Prostate gland (tissue), 2 donors: Measurements from ENCODE around the gene ARHGEF37. TPM values are rescaled to one million over a fixed set of nuclear protein-coding genes. Genes with fewer than 3 reads are reported as not detected.
"Not testable (repeated sequence)": the region's sequence is repeated elsewhere in the genome, so short reads cannot be mapped to it uniquely, and the experiment has no call there.

Experiments
- DNase-seq: peaks from one replicate; pipeline ENCODE4 v3.0.0-alpha.2; 2019; ENCODE audit warnings: low spot score
- H3K27ac ChIP-seq, 2 donors: fragments of 200-600 bp; sonication (generic); 2 replicates each; pipeline ENCODE4 v1.5.1; 2017 to 2019
- H3K27me3 ChIP-seq: fragments of 200-600 bp; sonication (generic); replicated peaks from 2 replicates; pipeline ENCODE4 v1.5.1; 2019; ENCODE audit not compliant: insufficient read depth
- H3K36me3 ChIP-seq, 2 donors: fragments of 200-600 bp; sonication (generic); 1 replicate in 1 of 2; 2 replicates in 1 of 2; pipeline versions ENCODE4 v1.5.1 to v1.8.1; 2017 to 2019
- H3K4me1 ChIP-seq: fragments of 200-600 bp; sonication (generic); replicated peaks from 2 replicates; pipeline ENCODE4 v1.5.1; 2019
- H3K4me3 ChIP-seq, 2 donors: fragments of 200-600 bp; sonication (generic); 2 replicates each; pipeline ENCODE4 v1.5.1; 2017 to 2019
- H3K9me3 ChIP-seq: fragments of 200-600 bp; sonication (generic); 2 replicates; pipeline ENCODE4 v1.5.1; 2017
- CTCF ChIP-seq, 4 experiments: fragments of 200-600 bp in 2 of 4; fragments of 450-650 bp in 2 of 4; sonication (generic) in 2 of 4; IDR thresholded peaks; 1 replicate in 3 of 4; 2 replicates in 1 of 4; pipeline ENCODE4 v1.5.1; 2016 to 2019; ENCODE audit warnings: antibody characterized with exemption in 4 of 4, mild to moderate bottlenecking in 2 of 4, moderate library complexity in 2 of 4
- POLR2A ChIP-seq: fragments of 450-650 bp; IDR thresholded peaks from one replicate; pipeline ENCODE4 v1.6.1; 2016; ENCODE audit warnings: antibody characterized with exemption, mild to moderate bottlenecking
- POLR2AphosphoS5 ChIP-seq: sonication (generic); formaldehyde crosslinking; IDR thresholded peaks from one replicate; pipeline ENCODE4 v1.6.1; 2017; ENCODE audit warnings: antibody characterized with exemption
- WGBS: methylation state at CpG from one replicate; pipeline ENCODE4 v1.1.5; 2018; 5-methylcytosine and 5-hydroxymethylcytosine counted together
- intact Hi-C: fragments of 100-400 bp; cut with DNase I; formaldehyde crosslinking; loops from one replicate; pipeline ENCODE4 v1.14.2; 2022
- total RNA-seq, 2 donors: library from RNA; depleted of rRNA; stranded (reverse); fragments of >200 nt; gene quantifications; one replicate each; pipeline ENCODE4 v1.1.0, GENCODE V29; 2016

ARHGEF37 gene
- 10 to 100 TPM; 50.4 to 61.1 TPM for total RNA-seq

GRCh38 chr5:149581192-149581861 is at the start of gene ARHGEF37:
Gene ARHGEF37, plus strand, starts transcription at chr5:149581498. Its CDS starts 16,272 bp downstream, at chr5:149597770.
- TF ChIP-seq CTCF (IDR thresholded peaks at IDR 0.05), result no peak
- peak; percentile 21 for TF ChIP-seq POLR2A
- peak; percentile 71 for TF ChIP-seq POLR2AphosphoS5
- peak within 1 kb of the TSS; percentile 52 to 56 for H3K4me3 ChIP-seq
- peak within 1 kb of the TSS; percentile 89 to 90 for H3K27ac ChIP-seq
- no peaks in the 10 kb centered on the region for H3K36me3 ChIP-seq
- H3K9me3 ChIP-seq, result no peaks in the 10 kb centered on the region
- peaks cover 3% of the 10 kb centered on the region for H3K4me1 ChIP-seq
- under 1% methylated on average over 55 of the region's 56 CpGs for WGBS
- intact Hi-C loops, result no loop called here
- peak; percentile 89 for DNase-seq
- no peaks in the 10 kb centered on the region for H3K27me3 ChIP-seq

- intact Hi-C loops, result no loop called here
- Histone ChIP-seq H3K27ac (no peak overlapping the region), H3K4me1 (peaks cover 20% of the 10 kb centered on the region), H3K36me3 (no peaks in the 10 kb centered on the region), H3K4me3 (no peak overlapping the region), H3K9me3 (no peaks in the 10 kb centered on the region), H3K27me3 (no peaks in the 10 kb centered on the region)
- WGBS, result 87% methylated on average over 7 of the region's 7 CpGs
- DNase-seq, result no peak
- no peak for TF ChIP-seq POLR2AphosphoS5
- no peak for TF ChIP-seq CTCF (IDR thresholded peaks at IDR 0.05)
- TF ChIP-seq POLR2A, result no peak
These were observed 48.9 kb upstream of the ARHGEF37 start for GRCh38 chr5:149532413-149532812.

- H3K36me3 ChIP-seq, H3K27ac ChIP-seq, H3K4me1 ChIP-seq, H3K4me3 ChIP-seq, DNase-seq, intact Hi-C loops, H3K9me3 ChIP-seq, H3K27me3 ChIP-seq: not testable (repeated sequence)
- WGBS, result 88% methylated on average over 6 of the region's 6 CpGs
These were observed 45.5 kb upstream of the ARHGEF37 start for GRCh38 chr5:149535787-149536186.

- TF ChIP-seq CTCF (IDR thresholded peaks at IDR 0.05) (no peak), POLR2AphosphoS5 (no peak), POLR2A (no peak)
- Histone ChIP-seq H3K9me3 (no peaks in the 10 kb centered on the region), H3K4me1 (peaks cover 7% of the 10 kb centered on the region), H3K4me3 (no peak overlapping the region), H3K36me3 (no peaks in the 10 kb centered on the region), H3K27me3 (no peaks in the 10 kb centered on the region), H3K27ac (no peak overlapping the region)
- intact Hi-C loops, result no loop called here
- 43% methylated on average over 1 of the region's 1 CpG for WGBS
- no peak for DNase-seq
These were observed 43.8 kb upstream of the ARHGEF37 start for GRCh38 chr5:149537374-149537975.

GRCh38 chr5:149540089-149540488 is 41.2 kb upstream of the ARHGEF37 start:
- TF ChIP-seq CTCF (IDR thresholded peaks at IDR 0.05) (no peak), POLR2AphosphoS5 (no peak), POLR2A (no peak)
- Histone ChIP-seq H3K4me1 (peaks cover 13% of the 10 kb centered on the region), H3K27me3 (no peaks in the 10 kb centered on the region), H3K27ac (no peak overlapping the region), H3K36me3 (no peaks in the 10 kb centered on the region), H3K4me3 (no peak overlapping the region), H3K9me3 (no peaks in the 10 kb centered on the region)
- intact Hi-C loops, result loop anchor here (5.0 kb wide), 1 partner anchor 43 kb away; no protein-coding TSS in a partner anchor
- DNase-seq, result no peak
- 49% methylated on average over 3 of the region's 3 CpGs for WGBS
